ENCODE measurements around the gene SORCS2.

DNA sequence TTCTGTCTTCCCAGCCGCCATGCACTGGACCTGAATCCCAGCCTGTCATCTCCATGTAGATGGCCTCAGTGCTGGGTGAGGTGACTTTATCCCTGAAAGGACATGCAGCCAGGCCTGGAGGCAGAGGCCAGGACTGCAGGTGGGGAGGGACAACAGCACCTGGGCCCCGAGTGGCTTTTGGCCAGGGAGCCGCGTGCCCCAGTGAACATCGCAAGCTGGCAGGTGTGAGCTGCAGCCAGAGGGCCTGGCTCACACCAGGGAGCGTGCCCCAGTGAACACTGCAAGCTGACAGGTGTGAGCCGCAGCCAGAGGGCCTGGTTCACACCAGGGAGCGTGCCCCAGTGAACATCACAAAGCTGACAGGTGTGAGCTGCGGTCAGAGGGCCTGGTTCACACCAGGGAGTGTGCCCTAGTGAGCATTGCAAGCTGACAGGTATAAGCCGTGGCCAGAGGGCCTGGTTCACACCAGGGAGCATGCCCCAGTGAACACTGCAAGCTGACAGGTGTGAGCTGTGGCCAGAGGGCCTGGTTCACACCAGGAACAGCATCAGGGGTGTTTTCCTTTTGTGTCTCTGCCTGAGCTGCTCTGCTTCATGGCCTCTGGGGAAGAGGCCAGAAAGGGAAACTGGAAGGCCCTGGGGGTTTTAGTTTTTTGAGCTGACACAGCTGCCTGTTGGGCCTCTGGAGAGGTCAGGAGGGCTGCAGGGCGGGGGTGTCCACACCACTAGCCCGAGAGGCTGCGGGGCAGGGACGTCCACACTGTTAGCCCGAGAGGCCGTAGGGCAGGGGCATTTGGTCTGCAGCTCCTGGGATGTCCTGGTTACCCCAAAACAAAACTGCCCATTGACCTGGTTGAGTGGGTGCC lies 265.1 kb downstream of the SORCS2 start:
- TF ChIP-seq, protein P1, sequence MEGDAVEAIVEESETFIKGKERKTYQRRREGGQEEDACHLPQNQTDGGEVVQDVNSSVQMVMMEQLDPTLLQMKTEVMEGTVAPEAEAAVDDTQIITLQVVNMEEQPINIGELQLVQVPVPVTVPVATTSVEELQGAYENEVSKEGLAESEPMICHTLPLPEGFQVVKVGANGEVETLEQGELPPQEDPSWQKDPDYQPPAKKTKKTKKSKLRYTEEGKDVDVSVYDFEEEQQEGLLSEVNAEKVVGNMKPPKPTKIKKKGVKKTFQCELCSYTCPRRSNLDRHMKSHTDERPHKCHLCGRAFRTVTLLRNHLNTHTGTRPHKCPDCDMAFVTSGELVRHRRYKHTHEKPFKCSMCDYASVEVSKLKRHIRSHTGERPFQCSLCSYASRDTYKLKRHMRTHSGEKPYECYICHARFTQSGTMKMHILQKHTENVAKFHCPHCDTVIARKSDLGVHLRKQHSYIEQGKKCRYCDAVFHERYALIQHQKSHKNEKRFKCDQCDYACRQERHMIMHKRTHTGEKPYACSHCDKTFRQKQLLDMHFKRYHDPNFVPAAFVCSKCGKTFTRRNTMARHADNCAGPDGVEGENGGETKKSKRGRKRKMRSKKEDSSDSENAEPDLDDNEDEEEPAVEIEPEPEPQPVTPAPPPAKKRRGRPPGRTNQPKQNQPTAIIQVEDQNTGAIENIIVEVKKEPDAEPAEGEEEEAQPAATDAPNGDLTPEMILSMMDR (IDR thresholded peaks at IDR 0.05; ENCODE audit: low read depth, low read length): no peak
- no peak for TF ChIP-seq MYC (IDR thresholded peaks at IDR 0.05; ENCODE audit: low read depth, low read length)
- no peak for TF ChIP-seq POLR2A (IDR thresholded peaks at IDR 0.05; ENCODE audit: extremely low read depth, insufficient read length)
